HG03521 (cell line): ENCODE results near the gene SERPINA3.

ENCODE experiments used
- ATAC-seq: cut with Tn5 transposase; IDR thresholded peaks from one replicate; pipeline ENCODE4 v1.9.1; 2021; ENCODE audit warnings: mild to moderate bottlenecking, moderate library complexity; ENCODE audit not compliant: unreplicated experiment

SERPINA3 gene

DNA sequence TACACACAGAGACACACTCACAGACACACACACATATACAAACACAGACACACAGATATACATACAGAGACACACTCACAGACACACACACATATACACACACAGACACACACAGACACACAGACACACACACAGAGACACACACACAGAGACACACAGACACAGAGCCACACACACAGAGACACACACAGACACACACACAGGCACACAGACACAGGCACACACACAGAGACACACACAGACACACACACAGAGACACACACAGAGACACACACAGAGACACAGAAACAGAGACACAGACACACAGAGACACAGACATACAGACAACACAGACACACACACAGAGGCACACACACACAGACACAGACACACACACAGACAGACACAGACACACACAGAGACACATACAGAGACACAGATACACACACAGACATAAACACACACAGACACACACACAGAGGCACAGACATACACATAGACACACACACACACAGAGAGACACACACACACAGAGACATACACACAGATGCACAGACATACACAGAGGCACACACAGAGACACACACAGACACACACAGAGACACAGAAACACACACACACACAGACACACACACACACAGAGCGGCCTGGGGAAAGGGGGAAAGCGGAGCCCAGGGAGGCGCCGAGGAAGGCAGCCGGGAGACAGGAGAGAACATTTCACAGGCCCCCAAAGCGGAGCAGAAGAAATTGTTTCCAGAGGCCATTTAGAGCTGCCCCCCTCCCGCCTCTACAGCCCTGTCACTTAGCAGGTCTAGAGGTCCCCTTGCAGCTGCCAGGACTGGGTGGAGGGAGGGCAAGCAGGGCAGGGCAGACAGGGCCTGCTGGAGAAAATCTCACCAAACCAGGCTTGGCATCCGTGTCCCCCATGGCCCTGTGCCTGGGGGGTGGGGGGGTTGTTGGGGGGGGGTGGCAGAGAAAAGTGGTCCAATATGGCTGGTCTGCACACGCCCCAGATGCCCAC is 38.9 kb downstream of the SERPINA3 start:
- no peak for ATAC-seq

DNA sequence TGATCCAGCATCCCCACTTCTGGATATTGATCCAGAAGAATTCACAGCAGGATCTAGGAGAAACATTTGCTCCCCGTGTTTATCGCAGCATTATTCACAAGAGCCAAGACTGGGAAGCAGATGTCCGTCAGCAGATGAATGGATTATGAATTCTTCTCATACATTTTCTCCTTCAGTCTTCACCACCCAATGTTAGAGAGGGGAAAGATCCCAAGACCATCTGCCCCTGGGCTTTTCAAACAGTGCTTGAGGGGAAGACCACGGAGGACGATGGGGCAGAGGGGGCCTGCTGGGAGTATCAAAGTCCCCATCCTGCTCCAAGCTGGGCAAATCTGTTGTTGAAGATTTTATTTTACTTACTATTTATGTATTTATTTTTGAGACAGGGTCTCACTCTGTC is 41.1 kb downstream of the SERPINA3 start:
- ATAC-seq: no peak

DNA sequence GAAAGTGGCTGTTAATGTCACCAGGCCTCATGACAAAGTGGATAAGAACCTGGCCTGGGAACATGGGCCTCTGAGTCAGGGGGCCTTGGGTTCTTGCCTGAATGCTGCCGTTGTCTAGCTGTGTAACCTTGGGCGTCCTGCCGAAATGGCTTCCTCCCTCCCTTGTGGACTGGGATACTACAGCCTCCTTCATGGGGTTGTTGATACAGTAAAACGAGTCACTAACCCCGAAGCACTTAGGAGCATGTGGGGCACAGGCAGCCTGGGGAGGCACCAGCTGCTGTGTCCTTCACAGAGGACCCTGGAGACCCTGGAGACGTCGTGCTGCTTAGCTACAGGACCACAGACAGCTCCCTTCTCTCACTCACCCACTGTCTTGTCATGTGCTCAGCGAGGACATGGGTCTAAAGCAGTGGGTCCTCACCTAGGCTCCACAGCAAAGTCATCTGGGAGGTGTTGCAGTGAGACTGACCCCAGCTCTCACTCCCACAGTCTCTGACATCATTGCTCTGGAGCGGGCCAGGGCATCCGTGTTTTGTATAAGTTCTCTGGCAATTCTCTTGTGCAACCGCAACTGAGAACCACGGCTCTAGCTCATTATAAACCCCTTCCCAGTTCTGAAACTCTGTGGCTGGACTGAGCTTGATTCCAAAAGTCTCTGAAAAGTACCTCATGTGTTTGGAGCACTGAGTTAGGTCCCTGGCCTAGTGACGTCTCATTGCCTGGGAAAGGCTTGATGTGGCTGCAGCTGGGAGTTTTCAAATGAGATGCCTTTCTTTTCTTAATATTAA is 42.1 kb downstream of the SERPINA3 start:
- no peak for ATAC-seq

DNA sequence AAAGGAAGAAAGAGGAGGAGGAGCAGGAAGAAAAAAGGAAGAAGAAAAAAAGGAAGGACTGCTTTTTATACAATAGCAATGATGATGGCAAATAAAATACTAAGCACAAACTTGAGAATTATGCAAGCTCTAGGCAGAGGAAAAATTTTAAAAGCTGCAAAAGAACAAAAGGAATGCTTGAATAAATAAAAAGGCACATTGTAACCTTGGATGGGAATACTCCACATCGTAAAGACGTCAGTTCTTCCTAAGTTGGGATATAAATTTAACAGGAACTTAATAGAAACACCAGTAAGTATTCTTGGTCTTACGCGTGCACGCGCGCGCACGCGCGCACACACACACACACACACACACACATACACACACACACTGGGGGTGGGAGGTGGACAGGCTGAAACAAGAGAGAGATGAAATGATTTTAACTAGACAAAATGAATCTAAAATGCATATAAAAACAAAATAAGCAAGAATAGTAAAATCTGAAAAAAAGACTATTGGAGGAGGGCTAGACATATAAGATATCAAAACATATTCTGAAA is 43.0 kb downstream of the SERPINA3 start:
- no peak for ATAC-seq

DNA sequence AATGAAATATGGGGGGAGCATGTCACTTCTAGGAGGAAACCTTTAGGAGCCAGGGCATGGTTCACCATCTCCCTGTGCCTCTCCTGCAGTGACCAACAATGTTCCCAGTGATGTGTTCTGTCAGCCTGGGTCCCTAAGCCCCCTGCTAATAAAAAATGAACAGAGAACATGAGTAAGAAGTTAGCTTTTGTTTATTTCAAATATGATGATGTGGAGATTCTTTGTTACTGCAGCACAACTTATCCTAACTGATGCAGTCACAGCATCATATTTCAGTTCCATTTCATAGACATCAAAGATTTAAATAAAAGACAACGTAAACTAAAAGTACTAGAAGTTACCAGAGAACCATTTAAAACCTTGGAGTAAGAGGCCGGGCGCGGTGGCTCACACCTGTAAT is 43.9 kb downstream of the SERPINA3 start:
- no peak for ATAC-seq

DNA sequence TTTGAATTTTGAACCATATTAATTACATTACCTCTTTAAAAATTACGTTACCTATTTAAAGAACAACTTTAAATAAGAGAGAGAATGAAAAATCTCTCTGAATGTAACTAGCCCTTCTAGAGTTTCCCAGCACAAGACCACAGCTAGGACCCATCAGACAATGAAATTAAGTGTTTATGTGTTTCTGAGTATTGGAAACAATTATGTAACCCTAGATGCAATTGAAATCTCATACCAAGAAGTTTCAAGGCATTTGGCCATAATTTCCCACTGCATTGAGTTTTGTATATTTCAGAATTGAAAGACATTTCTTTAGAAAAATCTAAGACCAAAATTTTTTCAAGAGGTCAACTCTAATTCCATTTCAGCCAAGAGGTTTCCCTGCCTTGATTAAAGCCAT is 47.1 kb downstream of the SERPINA3 start:
- no peak for ATAC-seq

DNA sequence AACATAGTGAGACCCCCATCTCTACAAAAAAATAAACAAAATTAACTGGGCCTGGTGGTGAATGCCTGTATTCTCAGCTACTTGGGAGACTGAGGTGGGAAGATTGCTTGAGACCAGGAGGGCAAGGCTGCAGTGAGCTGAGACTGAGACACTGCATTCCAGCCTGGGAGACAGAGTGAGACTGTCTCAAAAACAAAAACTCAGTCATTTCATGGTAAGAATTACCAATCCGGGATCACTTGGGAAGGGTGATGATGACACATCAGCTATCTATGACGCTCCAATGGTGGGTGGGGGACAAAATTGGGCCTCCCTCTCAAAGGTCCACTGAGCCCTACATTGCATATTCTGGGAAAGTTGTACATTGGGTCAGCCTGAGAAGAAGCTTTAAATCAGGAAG is 47.7 kb downstream of the SERPINA3 start:
- ATAC-seq: no peak

DNA sequence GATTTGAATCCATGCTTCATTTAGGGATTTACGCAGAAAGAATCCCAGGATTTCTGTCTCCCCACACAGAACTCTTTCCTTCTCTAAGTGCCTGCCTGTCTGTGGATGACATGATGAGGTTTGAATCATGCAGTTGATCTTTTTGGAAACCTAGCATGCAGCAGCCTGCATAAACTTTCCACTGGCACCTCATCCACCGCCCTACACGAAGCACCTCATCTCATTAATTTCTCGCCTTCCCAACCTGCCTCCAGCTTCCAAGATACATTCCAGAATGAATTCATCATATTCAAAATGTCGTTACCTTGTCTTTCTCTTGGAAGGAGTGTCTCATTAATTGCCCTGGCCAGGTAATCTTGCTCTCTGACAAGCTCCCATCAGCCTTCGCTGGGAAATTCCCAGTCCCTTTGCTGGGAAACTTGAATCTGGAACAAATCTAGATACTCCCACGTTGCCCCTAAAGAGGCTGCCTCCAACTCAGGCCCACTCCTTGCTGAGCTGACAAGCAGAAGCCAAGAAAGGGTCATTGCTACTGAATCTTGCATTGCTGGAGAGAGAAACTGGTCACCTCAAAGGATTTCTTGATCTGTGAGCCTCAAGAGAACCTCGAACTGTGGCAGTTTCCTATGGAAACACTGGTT is 48.2 kb downstream of the SERPINA3 start:
- ATAC-seq: no peak

DNA sequence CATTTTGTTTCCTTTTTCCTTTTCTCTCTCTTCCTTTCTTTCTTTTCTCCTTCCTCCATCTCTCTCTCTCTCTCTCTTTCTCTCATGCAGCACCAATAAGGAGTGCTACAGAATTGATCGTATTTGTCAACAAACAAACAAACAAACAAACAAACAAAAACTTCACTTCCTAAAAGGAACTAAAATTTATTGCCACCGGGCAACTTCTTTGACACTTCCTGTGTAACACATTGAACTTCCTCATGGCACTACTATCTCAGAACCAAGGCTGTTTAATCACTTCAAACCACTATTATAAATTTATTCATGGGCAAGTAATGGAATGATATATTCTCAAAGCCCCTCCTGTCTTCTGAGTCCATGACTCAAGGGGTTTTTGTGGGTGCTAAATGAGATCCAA is 51.3 kb downstream of the SERPINA3 start:
- no peak for ATAC-seq

DNA sequence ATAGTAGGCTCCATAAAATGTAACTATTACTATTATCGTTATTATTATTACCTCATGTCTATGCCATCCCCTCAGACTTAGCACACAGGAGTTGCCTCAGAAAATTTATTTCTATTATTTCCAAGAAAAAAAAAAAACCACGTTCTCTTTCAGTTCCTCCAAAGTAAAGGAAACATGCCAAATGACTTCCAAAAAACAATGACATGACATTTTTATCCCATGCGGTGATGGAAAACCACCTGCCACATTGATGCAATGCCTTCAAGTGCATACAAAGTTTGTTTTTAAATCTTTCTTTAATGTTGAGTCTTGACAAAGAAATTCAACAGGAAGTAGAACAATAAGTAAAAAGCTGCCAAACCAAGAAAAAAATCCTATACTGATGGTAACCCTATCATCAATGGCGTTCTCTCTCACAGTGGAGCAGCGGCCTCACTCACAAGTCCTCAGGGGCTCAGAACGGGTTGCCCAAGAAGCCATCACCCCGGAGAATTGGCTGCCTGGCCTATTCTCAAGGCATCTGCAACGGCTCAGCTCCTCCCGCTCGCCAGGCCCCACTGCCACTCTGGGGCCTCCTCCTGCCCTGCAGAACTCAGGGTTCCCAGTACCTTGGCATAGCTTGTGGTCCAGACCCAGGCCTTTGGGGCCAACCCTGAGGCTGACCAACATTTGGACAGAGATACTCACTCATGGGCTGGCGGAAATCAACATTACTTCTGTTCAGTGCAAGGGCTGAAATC is 51.9 kb downstream of the SERPINA3 start:
- no peak for ATAC-seq

DNA sequence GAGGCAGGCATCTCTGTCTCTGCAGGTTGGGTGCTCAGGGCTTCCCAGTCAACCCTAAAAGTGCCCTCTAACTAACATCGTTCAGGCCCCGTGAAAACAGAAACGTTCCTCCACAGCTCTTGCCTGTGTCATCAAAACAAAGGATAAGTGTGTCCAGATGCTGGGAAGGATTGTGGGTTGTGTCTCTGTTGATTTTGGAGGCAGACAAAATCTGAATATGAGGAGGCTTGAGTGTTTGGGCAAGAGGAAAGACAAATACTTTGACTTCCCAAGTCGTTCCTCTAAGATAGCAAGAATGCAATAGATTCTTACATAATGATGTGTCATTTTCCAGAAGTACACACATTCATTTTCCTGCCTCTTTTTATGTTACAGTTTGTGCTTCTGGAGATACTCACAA is 52.9 kb downstream of the SERPINA3 start:
- no peak for ATAC-seq

DNA sequence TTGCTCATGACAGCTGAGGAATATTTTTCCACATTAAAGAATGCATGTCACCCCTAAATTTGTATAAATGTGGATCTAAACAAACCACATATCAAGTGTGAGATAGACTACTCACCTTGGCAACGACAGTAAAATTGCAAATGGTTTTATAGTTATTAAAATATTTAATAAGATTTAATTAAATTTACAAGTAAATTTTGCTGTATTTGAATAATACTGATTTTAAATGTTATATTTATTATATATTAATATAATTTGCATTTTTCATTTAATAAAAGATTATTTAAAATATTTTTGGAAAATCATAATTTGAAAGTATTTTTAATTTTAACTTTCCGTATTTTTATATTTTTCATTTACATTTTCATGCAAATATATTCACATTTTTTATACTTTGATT is 53.4 kb downstream of the SERPINA3 start:
- no peak for ATAC-seq

DNA sequence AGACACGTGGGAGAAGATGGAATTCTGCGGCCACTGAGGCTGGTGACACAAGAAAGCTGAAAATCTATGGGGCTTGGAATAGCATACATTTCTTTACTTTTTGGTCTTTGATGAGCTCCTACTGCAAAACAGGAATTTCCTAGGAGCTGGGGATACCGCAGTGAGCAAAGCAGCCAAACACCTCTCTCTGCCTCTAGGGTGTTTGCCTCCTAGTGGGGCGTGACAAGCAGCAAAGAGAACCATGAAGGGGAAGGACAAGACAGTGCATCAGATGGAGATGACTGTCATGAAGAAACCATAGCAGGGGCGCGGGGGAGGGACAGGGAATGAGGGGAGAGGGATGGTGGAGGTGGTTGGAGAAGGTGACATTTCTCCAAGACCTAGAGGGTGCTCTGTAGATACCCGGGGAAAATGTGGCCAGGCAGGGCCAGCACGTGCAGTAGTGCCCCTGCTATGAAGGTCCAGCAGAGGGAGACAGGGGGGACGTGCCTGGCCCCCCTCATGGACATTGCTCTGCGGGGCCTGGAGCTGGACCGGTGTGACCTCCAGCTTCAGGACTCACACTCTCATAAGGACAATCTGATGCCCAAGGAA is 58.6 kb downstream of the SERPINA3 start:
- no peak for ATAC-seq

DNA sequence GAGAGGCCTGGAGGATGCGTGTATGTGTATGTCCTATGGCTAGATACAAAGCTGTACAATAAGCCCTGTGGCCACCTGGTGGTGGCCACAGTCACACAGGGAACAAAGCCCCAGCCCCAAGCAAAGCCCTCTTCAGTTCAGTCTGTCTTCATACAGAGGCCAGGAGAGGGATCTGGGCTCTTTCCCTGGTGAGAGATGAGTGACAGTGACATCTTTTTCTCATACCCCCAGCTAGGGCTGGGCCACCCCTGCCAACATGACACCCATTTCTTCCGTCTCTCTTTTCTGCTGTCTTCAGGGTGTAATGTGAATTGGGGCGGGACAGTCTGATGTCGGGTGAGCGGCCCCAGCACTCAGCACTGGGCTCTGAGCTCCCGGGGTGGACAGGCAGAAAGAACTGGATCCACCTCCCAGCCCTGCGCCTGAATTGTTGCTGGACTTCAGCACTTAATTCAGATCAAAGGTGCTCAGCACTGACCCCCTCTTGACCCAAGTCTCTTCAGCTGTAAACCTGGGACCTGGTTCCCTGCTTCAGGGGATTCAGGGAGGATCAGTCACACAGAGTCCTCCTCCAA is 59.8 kb downstream of the SERPINA3 start:
- ATAC-seq: no peak

DNA sequence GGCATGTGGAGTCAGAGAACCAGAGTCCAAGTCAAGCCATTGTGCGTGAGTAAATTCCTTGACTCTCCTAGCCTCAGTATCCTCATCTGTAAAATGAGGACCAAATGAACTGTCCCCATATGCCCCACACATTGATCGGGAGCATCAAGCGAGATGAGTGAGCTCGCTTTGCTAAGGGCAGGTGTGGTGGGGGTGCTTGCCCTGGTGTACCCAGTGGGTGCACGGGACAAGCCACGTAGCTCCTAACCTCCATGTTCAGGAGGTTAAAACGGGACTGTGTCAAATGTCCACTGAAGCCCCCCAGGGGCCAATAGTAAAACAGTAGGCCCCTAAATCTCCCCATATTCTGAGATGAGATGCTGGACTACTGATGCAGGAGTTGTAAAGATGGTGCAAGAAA is 60.9 kb downstream of the SERPINA3 start:
- no peak for ATAC-seq
